ENCODE measurements around the gene SLC36A4. TPM values are rescaled to one million over a fixed set of nuclear protein-coding genes. Genes with fewer than 3 reads are reported as not detected.

The SLC36A4 gene
- total and polyA plus RNA-seq, 9 of the 15 experiments (the other 6 are each of a cell fraction or from before 2014, with no cell fraction given): 1.4 to 8.0 (median 5.4) TPM

- 0% methylated on average over 3 of the region's 3 CpGs for WGBS (ENCODE audit: insufficient coverage, low coverage, missing lambda C conversion rate)
- DNase-seq (ENCODE audit: extremely low read depth in 1 of 4, low spot score in 3 of 4) (no peak), FAIRE-seq (no peak), ATAC-seq (no peak)
- no TSS peak for BruUV-seq (replicated peaks)
- intact Hi-C loops (cut with micrococcal nuclease): loop anchor here (10.0 kb wide), 1 partner anchor 215 kb away; no protein-coding TSS in a partner anchor
- no peaks in the 10 kb centered on the region for H3K36me3 ChIP-seq (ENCODE audit: control insufficient read depth, insufficient read depth, low read length)
- no peaks in the 10 kb centered on the region for H3K9me1 ChIP-seq (ENCODE audit: control insufficient read depth, insufficient read depth, low read length)
- no peaks in the 10 kb centered on the region for H3K9me3 ChIP-seq (replicated peaks; ENCODE audit: control insufficient read depth, insufficient read depth, low read depth, low read length)
- H4K20me1 ChIP-seq (replicated peaks; ENCODE audit: control insufficient read depth, insufficient read depth, low read length): no peaks in the 10 kb centered on the region
- no peak overlapping the region for H3K9ac ChIP-seq (ENCODE audit: insufficient read depth in 1 of 2, low read depth in 2 of 2, low read length in 2 of 2)
- H3K4me3 ChIP-seq: no peak overlapping the region
- H3K4me2 ChIP-seq (ENCODE audit: insufficient read depth, low read length): no peak overlapping the region
- H3K4me1 ChIP-seq (replicated peaks in 1 of 2; ENCODE audit: control insufficient read depth in 2 of 2, insufficient read depth in 2 of 2, low read length in 2 of 2): no peaks in the 10 kb centered on the region
- peaks cover 0 to 5% of the 10 kb centered on the region in 2 experiments; a peak in 3 of 5 replicates for H3K27me3 ChIP-seq (ENCODE audit: control insufficient read depth in 2 of 2, insufficient read depth in 2 of 2, low read length in 2 of 2)
- CTCF ChIA-PET (ENCODE audit: low intra/inter-chr PET ratio): no interaction called here
- in situ Hi-C loops (cut with MboI): loop anchor here (10.0 kb wide), 1 partner anchor 415 kb away; no protein-coding TSS in a partner anchor
- H3K27ac ChIP-seq (ENCODE audit: extremely low read depth, low read depth, low read length): no peak overlapping the region
- no peak overlapping the region for H2AFZ ChIP-seq (ENCODE audit: low read depth, low read length)
- H3K79me2 ChIP-seq (ENCODE audit: control insufficient read depth, insufficient read depth, low read length): no peaks in the 10 kb centered on the region
- POLR2A ChIA-PET: no interaction called here
- TF ChIP-seq E2F3 (CRISPR knock-in tag; IDR thresholded peaks at IDR 0.05) (no peak), CHAMP1 (IDR thresholded peaks at IDR 0.05) (no peak), ZNF23 (CRISPR knock-in tag; IDR thresholded peaks at IDR 0.05) (no peak), FOXJ2 (tag; IDR thresholded peaks at IDR 0.05) (no peak), TSHZ1 (CRISPR knock-in tag; IDR thresholded peaks at IDR 0.05) (no peak), CEBPG (CRISPR knock-in tag; IDR thresholded peaks at IDR 0.05) (no peak), CEBPG (tag; conservative IDR thresholded peaks at IDR 0.05 in 1 of 2, IDR thresholded peaks at IDR 0.05 in 1 of 2) (no peak), TFE3 (CRISPR knock-in tag; IDR thresholded peaks at IDR 0.05) (no peak), ZNF121 (CRISPR knock-in tag; conservative IDR thresholded peaks at IDR 0.05) (no peak), KLF16 (IDR thresholded peaks at IDR 0.05) (no peak), ZBTB5 (IDR thresholded peaks at IDR 0.05) (no peak), SPI1 (IDR thresholded peaks at IDR 0.05; ENCODE audit: borderline replicate concordance, low read depth, low read length) (no peak), MED1 (CRISPR knock-in tag; IDR thresholded peaks at IDR 0.05; ENCODE audit: borderline replicate concordance) (no peak), U2AF2 (optimal IDR thresholded peaks at IDR 0.05; ENCODE audit: low read depth, low read length) (no peak)
Measured at GRCh38 chr11:93239966-93240365, 42.2 kb upstream of the SLC36A4 start.
